GM23338 (cell line): Measurements from ENCODE around the gene MRPS11. TPM values are rescaled to one million over a fixed set of nuclear protein-coding genes. Genes with fewer than 3 reads are reported as not detected.

Experiments
- ATAC-seq: fragments of 200-7000 bp; cut with Tn5 transposase; 3 replicates; pipeline ENCODE4 v1.9.1; 2020
- DNase-seq: peaks from one replicate; pipeline ENCODE4 v3.0.0-alpha.2; 2015; ENCODE audit warnings: low spot score
- H2AFZ ChIP-seq: fragments of 200-600 bp; sonication (generic); 2 replicates; pipeline ENCODE4 v1.8.0; 2016; ENCODE audit warnings: antibody characterized with exemption, mild to moderate bottlenecking, moderate library complexity
- H3F3A ChIP-seq: fragments of 200-600 bp; sonication (generic); replicated peaks from 2 replicates; pipeline ENCODE4 v1.8.0; 2017; ENCODE audit warnings: antibody characterized with exemption, mixed run types, low read depth
- H3K27ac ChIP-seq: fragments of 200-600 bp; sonication (generic); 2 replicates; pipeline ENCODE4 v1.6.1; 2016; ENCODE audit warnings: low read depth
- H3K27me3 ChIP-seq: fragments of 200-600 bp; sonication (generic); 2 replicates; pipeline ENCODE4 v1.8.0; 2016; ENCODE audit warnings: mild to moderate bottlenecking, mixed run types, moderate library complexity; ENCODE audit not compliant: insufficient read depth
- H3K36me3 ChIP-seq: fragments of 200-600 bp; sonication (generic); 2 replicates; pipeline ENCODE4 v1.8.0; 2016; ENCODE audit warnings: mild to moderate bottlenecking; ENCODE audit not compliant: insufficient read depth
- H3K4me1 ChIP-seq: fragments of 200-600 bp; sonication (generic); 2 replicates; pipeline ENCODE4 v1.8.0; 2016; ENCODE audit warnings: mild to moderate bottlenecking, moderate library complexity; ENCODE audit not compliant: insufficient read depth
- H3K4me2 ChIP-seq: fragments of 200-600 bp; sonication (generic); 2 replicates; pipeline ENCODE4 v1.7.1; 2017; ENCODE audit warnings: mixed run types
- H3K4me3 ChIP-seq: fragments of 200-600 bp; sonication (generic); 2 replicates; pipeline ENCODE4 v1.6.1; 2016; ENCODE audit warnings: mixed run types
- H3K79me2 ChIP-seq: fragments of 200-600 bp; sonication (generic); replicated peaks from 2 replicates; pipeline ENCODE4 v1.8.0; 2017; ENCODE audit warnings: mild to moderate bottlenecking; ENCODE audit not compliant: insufficient read depth
- H3K9me2 ChIP-seq: fragments of 200-600 bp; sonication (generic); 2 replicates; pipeline ENCODE4 v1.8.0; 2017; ENCODE audit not compliant: insufficient read depth
- H4K20me1 ChIP-seq: fragments of 200-600 bp; sonication (generic); replicated peaks from 2 replicates; pipeline ENCODE4 v1.8.0; 2017; ENCODE audit warnings: mild to moderate bottlenecking; ENCODE audit not compliant: insufficient read depth
- H3K27ac Mint-ChIP-seq: 2 replicates; pipeline ENCODE4 v1.8.0; 2020; ENCODE audit warnings: inconsistent platforms, mild to moderate bottlenecking, moderate library complexity, mixed read lengths
- H3K27me3 Mint-ChIP-seq: 3 replicates; pipeline ENCODE4 v1.8.0; 2022; ENCODE audit warnings: low read depth, mild to moderate bottlenecking, moderate library complexity, mixed read lengths, inconsistent platforms; ENCODE audit not compliant: insufficient read depth, poor library complexity
- H3K36me3 Mint-ChIP-seq: 3 replicates; pipeline ENCODE4 v1.8.0; 2021; ENCODE audit warnings: low read depth, mild to moderate bottlenecking, inconsistent platforms, moderate library complexity, mixed read lengths
- H3K4me1 Mint-ChIP-seq: 3 replicates; pipeline ENCODE4 v1.8.0; 2020; ENCODE audit warnings: mild to moderate bottlenecking, inconsistent platforms, mixed read lengths
- H3K4me3 Mint-ChIP-seq: 3 replicates; pipeline ENCODE4 v1.8.0; 2021; ENCODE audit warnings: moderate library complexity, mild to moderate bottlenecking, inconsistent platforms, mixed read lengths
- H3K9me3 Mint-ChIP-seq: 3 replicates; pipeline ENCODE4 v1.8.0; 2020; ENCODE audit warnings: moderate library complexity, mild to moderate bottlenecking, inconsistent platforms, mixed read lengths
- CREB1 ChIP-seq: fragments of 250-450 bp; sonication (Bioruptor Pico); IDR thresholded peaks from 2 replicates; pipeline ENCODE4 v1.5.0; 2020; ENCODE audit warnings: low read depth, mild to moderate bottlenecking, moderate library complexity
- EZH2 ChIP-seq: fragments of 200-600 bp; sonication (generic); IDR thresholded peaks from one replicate; pipeline ENCODE4 v1.8.0; 2017; ENCODE audit warnings: antibody characterized with exemption, mild to moderate bottlenecking, low read depth; ENCODE audit not compliant: unreplicated experiment
- EZH2phosphoT487 ChIP-seq: fragments of 200-600 bp; sonication (generic); IDR thresholded peaks from one replicate; pipeline ENCODE4 v1.8.1; 2018; ENCODE audit warnings: antibody characterized with exemption; ENCODE audit not compliant: unreplicated experiment
- JUNB ChIP-seq: IDR thresholded peaks from one replicate; pipeline ENCODE4 v1.6.1; 2016; ENCODE audit warnings: antibody characterized with exemption; ENCODE audit not compliant: unreplicated experiment
- NANOG ChIP-seq: IDR thresholded peaks from 2 replicates; pipeline ENCODE4 v1.6.1; 2016; ENCODE audit warnings: antibody characterized with exemption, borderline replicate concordance
- POLR2AphosphoS5 ChIP-seq: IDR thresholded peaks from 2 replicates; pipeline ENCODE4 v1.6.1; 2016; ENCODE audit warnings: antibody characterized with exemption, low read depth
- REST ChIP-seq: IDR thresholded peaks from one replicate; pipeline ENCODE4 v1.6.1; 2018; ENCODE audit warnings: antibody characterized with exemption; ENCODE audit not compliant: unreplicated experiment
- STAT1 ChIP-seq: IDR thresholded peaks from one replicate; pipeline ENCODE4 v1.6.1; 2016; ENCODE audit warnings: antibody characterized with exemption; ENCODE audit not compliant: unreplicated experiment
- ZNF114 ChIP-seq: fragments of 250-450 bp; sonication (Bioruptor Pico); IDR thresholded peaks from 2 replicates; pipeline ENCODE4 v1.5.0; 2020; ENCODE audit warnings: mild to moderate bottlenecking, moderate library complexity
- ZNF331 ChIP-seq: fragments of 250-450 bp; sonication (Bioruptor Pico); IDR thresholded peaks from 2 replicates; pipeline ENCODE4 v1.5.0; 2020; ENCODE audit warnings: low read depth, mild to moderate bottlenecking, moderate library complexity
- ZNF462 ChIP-seq: fragments of 250-450 bp; sonication (Bioruptor Pico); IDR thresholded peaks from 2 replicates; pipeline ENCODE4 v1.5.0; 2020; ENCODE audit warnings: mild to moderate bottlenecking, moderate library complexity
- polyA plus RNA-seq: library from polyadenylated mRNA; unstranded; fragments of >200 nt; fragmentation: Nextera tagmentation; extraction: Ambion mirVana; gene quantifications from 2 replicates; pipeline ENCODE4 v1.2.1, GENCODE V29; 2016
- total RNA-seq: library from RNA; depleted of rRNA; stranded (reverse); fragments of >200 nt; shearing (Covaris generic); gene quantifications from 2 replicates; pipeline ENCODE4 v1.2.3, GENCODE V29; 2014
- TF ChIP-seq, protein P1 (sequence below): IDR thresholded peaks from 2 replicates; pipeline ENCODE4 v1.6.1; 2016; ENCODE audit warnings: antibody characterized with exemption

The MRPS11 gene
- total and polyA plus RNA-seq, 2 experiments from 2014 or later, result 35.8 to 57.9 TPM

DNA sequence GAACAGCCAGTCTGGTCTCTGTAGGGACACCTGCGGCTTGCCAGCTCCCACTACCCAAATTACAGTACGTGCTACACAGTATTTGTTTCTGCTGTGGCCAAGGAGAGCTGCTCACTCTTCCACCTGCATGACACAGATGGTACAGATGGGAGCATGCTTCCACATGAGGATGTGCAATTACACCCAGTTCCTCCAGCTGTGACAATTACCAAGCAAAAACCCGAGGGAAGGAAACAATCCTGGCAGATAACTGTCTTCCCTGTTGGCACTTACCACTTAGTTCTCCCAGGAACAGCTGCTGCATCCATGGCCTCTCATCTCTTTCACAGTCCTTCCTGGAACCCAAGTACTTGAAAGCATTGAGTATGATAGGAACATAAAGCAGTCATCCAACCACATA, 44.6 kb downstream of the MRPS11 start:
- DNase-seq, result no peak
- no peaks in the 10 kb centered on the region for H4K20me1 ChIP-seq
- H3K9me2 ChIP-seq, result 0 out of 2 replicates have a peak, but pooled peaks cover 3% of the 10 kb centered on the region
- Mint-ChIP-seq H3K27me3 (no peaks in the 10 kb centered on the region), H3K4me3 (no peak overlapping the region), H3K4me1 (no peaks in the 10 kb centered on the region), H3K36me3 (peaks cover 16% of the 10 kb centered on the region; the same call in 1 of the 3 replicates), H3K27ac (no peak overlapping the region), H3K9me3 (no peaks in the 10 kb centered on the region)
- no peaks in the 10 kb centered on the region for H3F3A ChIP-seq
- no peak overlapping the region for H2AFZ ChIP-seq
- H3K4me2 ChIP-seq, result no peak overlapping the region
- no peak for TF ChIP-seq JUNB
- TF ChIP-seq EZH2, result no peak
- no peak for TF ChIP-seq ZNF331
- H3K36me3 ChIP-seq, result no peaks in the 10 kb centered on the region
- no peaks in the 10 kb centered on the region for H3K27me3 ChIP-seq
- H3K27ac ChIP-seq, result no peak overlapping the region
- no peaks in the 10 kb centered on the region for H3K4me1 ChIP-seq
- ATAC-seq, result no peak
- H3K4me3 ChIP-seq, result no peak overlapping the region
- no peaks in the 10 kb centered on the region for H3K79me2 ChIP-seq

DNA sequence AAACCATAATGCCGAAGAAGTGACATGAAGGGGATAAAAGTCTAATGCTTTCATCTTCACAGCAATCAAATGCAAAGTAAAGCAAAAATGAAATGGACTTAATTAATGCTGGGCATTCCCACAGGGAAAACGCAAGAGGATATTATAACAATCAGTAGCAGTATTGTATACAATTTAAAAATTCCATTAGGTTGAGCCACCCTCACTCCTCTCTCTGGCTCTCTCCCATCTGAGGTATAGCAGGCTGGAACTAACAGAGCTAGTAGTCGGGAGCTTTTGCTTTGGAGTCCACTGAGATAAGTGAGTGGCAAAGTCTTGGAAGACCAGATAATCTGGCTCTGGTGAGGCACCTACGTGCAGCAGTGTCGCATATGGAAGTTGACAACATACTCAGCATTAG, 45.1 kb downstream of the MRPS11 start:
- H3K4me3 Mint-ChIP-seq, result no peak overlapping the region
- no peaks in the 10 kb centered on the region for H4K20me1 ChIP-seq
- H3K27me3 ChIP-seq, result no peaks in the 10 kb centered on the region
- no peak for ATAC-seq
- no peak overlapping the region for H3K4me3 ChIP-seq
- H3K36me3 ChIP-seq, result no peaks in the 10 kb centered on the region
- H3K27me3 Mint-ChIP-seq, result no peaks in the 10 kb centered on the region
- no peaks in the 10 kb centered on the region for H3F3A ChIP-seq
- H2AFZ ChIP-seq, result no peak overlapping the region
- H3K36me3 Mint-ChIP-seq, result peaks cover 14% of the 10 kb centered on the region; the same call in 1 of the 3 replicates
- H3K27ac ChIP-seq, result no peak overlapping the region
- no peaks in the 10 kb centered on the region for H3K4me1 ChIP-seq
- H3K9me3 Mint-ChIP-seq, result no peaks in the 10 kb centered on the region
- H3K27ac Mint-ChIP-seq, result no peak overlapping the region
- DNase-seq, result no peak
- 0 out of 2 replicates have a peak, but pooled peaks cover 3% of the 10 kb centered on the region for H3K9me2 ChIP-seq
- no peaks in the 10 kb centered on the region for H3K4me1 Mint-ChIP-seq
- H3K4me2 ChIP-seq, result no peak overlapping the region
- no peaks in the 10 kb centered on the region for H3K79me2 ChIP-seq
- TF ChIP-seq EZH2phosphoT487, result no peak
- TF ChIP-seq REST, result no peak
- TF ChIP-seq, protein P1, sequence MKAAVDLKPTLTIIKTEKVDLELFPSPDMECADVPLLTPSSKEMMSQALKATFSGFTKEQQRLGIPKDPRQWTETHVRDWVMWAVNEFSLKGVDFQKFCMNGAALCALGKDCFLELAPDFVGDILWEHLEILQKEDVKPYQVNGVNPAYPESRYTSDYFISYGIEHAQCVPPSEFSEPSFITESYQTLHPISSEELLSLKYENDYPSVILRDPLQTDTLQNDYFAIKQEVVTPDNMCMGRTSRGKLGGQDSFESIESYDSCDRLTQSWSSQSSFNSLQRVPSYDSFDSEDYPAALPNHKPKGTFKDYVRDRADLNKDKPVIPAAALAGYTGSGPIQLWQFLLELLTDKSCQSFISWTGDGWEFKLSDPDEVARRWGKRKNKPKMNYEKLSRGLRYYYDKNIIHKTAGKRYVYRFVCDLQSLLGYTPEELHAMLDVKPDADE, result no peak
- no peak for TF ChIP-seq CREB1 (CRISPR knock-in tag)
- TF ChIP-seq ZNF462 (CRISPR knock-in tag), result no peak
- TF ChIP-seq JUNB, result no peak
- TF ChIP-seq POLR2AphosphoS5, result no peak
- no peak for TF ChIP-seq STAT1
- TF ChIP-seq NANOG, result no peak
- TF ChIP-seq ZNF331, result no peak
- no peak for TF ChIP-seq ZNF114 (CRISPR knock-in tag)
